ENCODE data around the gene ARSJ. TPM values are rescaled to one million over a fixed set of nuclear protein-coding genes. Genes with fewer than 3 reads are reported as not detected.

The ARSJ gene
- total RNA-seq, 6 donors from 2014 or later = 5.4 to 29.3 (median 14.8) TPM

GRCh38 chr4:113953888-113954287 lies 25.6 kb downstream of the ARSJ start:
- 55 to 75% methylated on average over 1 of the region's 1 CpG for WGBS, 2 donors
- H3K4me3 ChIP-seq = no peak overlapping the region
- H3K9me3 ChIP-seq = no peaks in the 10 kb centered on the region
- no peak overlapping the region for H3K27ac ChIP-seq
- H3K27me3 ChIP-seq = no peaks in the 10 kb centered on the region
- H3K36me3 ChIP-seq = no peaks in the 10 kb centered on the region
- no peak for ATAC-seq (ENCODE audit: low FRiP score in 2 of 2)
- TF ChIP-seq CTCF (IDR thresholded peaks at IDR 0.05) = no peak
- no peak for TF ChIP-seq EP300 (IDR thresholded peaks at IDR 0.05)
- no peak for TF ChIP-seq POLR2A (IDR thresholded peaks at IDR 0.05)
- no peak for TF ChIP-seq POLR2AphosphoS5 (IDR thresholded peaks at IDR 0.05)
- DNase-seq = no peak
- H3K4me1 ChIP-seq = peaks cover 0 to 12% (median 9%) of the 10 kb centered on the region in 4 donors

GRCh38 chr4:113952452-113953029 lies 26.9 kb downstream of the ARSJ start:
- no peaks in the 10 kb centered on the region for H3K27me3 ChIP-seq
- no peaks in the 10 kb centered on the region for H3K36me3 ChIP-seq
- ATAC-seq (ENCODE audit: low FRiP score in 2 of 2) (peak in 1 of 2 donors; percentile 82), DNase-seq (no peak)
- TF ChIP-seq CTCF (IDR thresholded peaks at IDR 0.05) (peak; percentile 52 to 79 (median 70)), POLR2AphosphoS5 (IDR thresholded peaks at IDR 0.05) (no peak)
- H3K4me1 ChIP-seq = peaks cover 0 to 7% (median 5%) of the 10 kb centered on the region in 4 donors
- WGBS, 2 donors = 47 to 51% methylated on average over 9 of the region's 9 CpGs
- H3K9me3 ChIP-seq = no peaks in the 10 kb centered on the region
- H3K27ac ChIP-seq = no peak overlapping the region
- no peak overlapping the region for H3K4me3 ChIP-seq

GRCh38 chr4:113951263-113951662 lies 28.2 kb downstream of the ARSJ start:
- H3K27ac ChIP-seq = peak overlapping the region in 2 of 4 donors; percentile 1 to 35
- no peaks in the 10 kb centered on the region for H3K36me3 ChIP-seq
- 38 to 41% methylated on average over 6 of the region's 6 CpGs for WGBS, 2 donors
- ATAC-seq (ENCODE audit: low FRiP score in 2 of 2) = peak in 1 of 2 donors; percentile 62
- H3K27me3 ChIP-seq = no peaks in the 10 kb centered on the region
- peaks cover 0 to 7% (median 5%) of the 10 kb centered on the region in 4 donors for H3K4me1 ChIP-seq
- TF ChIP-seq POLR2A (IDR thresholded peaks at IDR 0.05) = no peak
- TF ChIP-seq CTCF (IDR thresholded peaks at IDR 0.05) = no peak
- no peak for TF ChIP-seq EP300 (IDR thresholded peaks at IDR 0.05)
- no peak for TF ChIP-seq POLR2AphosphoS5 (IDR thresholded peaks at IDR 0.05)
- no peak overlapping the region for H3K4me3 ChIP-seq
- H3K9me3 ChIP-seq = no peaks in the 10 kb centered on the region
- DNase-seq = no peak

- peaks cover 0 to 7% (median 5%) of the 10 kb centered on the region in 4 donors for H3K4me1 ChIP-seq
- no peaks in the 10 kb centered on the region for H3K9me3 ChIP-seq
- H3K27me3 ChIP-seq = no peaks in the 10 kb centered on the region
- ATAC-seq (ENCODE audit: low FRiP score in 2 of 2) (no peak), DNase-seq (no peak)
- no peaks in the 10 kb centered on the region for H3K36me3 ChIP-seq
- H3K27ac ChIP-seq = peak overlapping the region in 1 of 4 donors; percentile 59
- H3K4me3 ChIP-seq = no peak overlapping the region
- TF ChIP-seq CTCF (IDR thresholded peaks at IDR 0.05) (no peak), POLR2AphosphoS5 (IDR thresholded peaks at IDR 0.05) (no peak), EP300 (IDR thresholded peaks at IDR 0.05) (no peak), POLR2A (IDR thresholded peaks at IDR 0.05) (no peak)
These were observed 29.2 kb downstream of the ARSJ start for GRCh38 chr4:113950207-113950606.

GRCh38 chr4:113947484-113947883 lies 32.0 kb downstream of the ARSJ start:
- H3K4me3 ChIP-seq = no peak overlapping the region
- no peaks in the 10 kb centered on the region for H3K9me3 ChIP-seq
- peaks cover 0 to 6% (median 3%) of the 10 kb centered on the region in 4 donors for H3K4me1 ChIP-seq
- H3K27me3 ChIP-seq = no peaks in the 10 kb centered on the region
- DNase-seq = no peak
- 90 to 96% methylated on average over 1 of the region's 1 CpG for WGBS, 2 donors
- H3K36me3 ChIP-seq = no peaks in the 10 kb centered on the region
- ATAC-seq (ENCODE audit: low FRiP score in 2 of 2) = no peak
- H3K27ac ChIP-seq = no peak overlapping the region
- TF ChIP-seq POLR2AphosphoS5 (IDR thresholded peaks at IDR 0.05) = no peak
- TF ChIP-seq CTCF (IDR thresholded peaks at IDR 0.05) = no peak
- TF ChIP-seq EP300 (IDR thresholded peaks at IDR 0.05) = no peak
- no peak for TF ChIP-seq POLR2A (IDR thresholded peaks at IDR 0.05)
